Thyroid gland (tissue), 4 donors: Measurements from ENCODE around the gene TKTL1.

Source experiments
- CTCF ChIP-seq, 6 experiments: fragments of 200-600 bp in 3 of 6; fragments of 450-650 bp in 3 of 6; sonication (generic) in 3 of 6; IDR thresholded peaks; one replicate each; pipeline ENCODE4 v1.5.1; 2016 to 2019; ENCODE audit warnings: antibody characterized with exemption in 6 of 6, mild to moderate bottlenecking in 2 of 6, inconsistent platforms in 1 of 6, moderate library complexity in 1 of 6
- POLR2A ChIP-seq, 2 donors: fragments of 450-650 bp; IDR thresholded peaks; one replicate each; pipeline ENCODE4 v1.6.1; 2017; ENCODE audit warnings: antibody characterized with exemption in 2 of 2, mild to moderate bottlenecking in 2 of 2, moderate library complexity in 1 of 2

- TF ChIP-seq CTCF (IDR thresholded peaks at IDR 0.05) (no peak), POLR2A (IDR thresholded peaks at IDR 0.05) (no peak)
These were observed 54.4 kb downstream of the TKTL1 start for GRCh38 chrX:154349979-154350378.
